GM23338 (cell line): ENCODE measurements around the gene CD44. TPM values are rescaled to one million over a fixed set of nuclear protein-coding genes. Genes with fewer than 3 reads are reported as not detected.
A peak's percentile ranks its signal among the peaks of the same experiment; 100 is the strongest.

Experiments used
- ATAC-seq: fragments of 200-7000 bp; cut with Tn5 transposase; 3 replicates; pipeline ENCODE4 v1.9.1; 2020
- DNase-seq: peaks from one replicate; pipeline ENCODE4 v3.0.0-alpha.2; 2015; ENCODE audit warnings: low spot score
- H2AFZ ChIP-seq: fragments of 200-600 bp; sonication (generic); 2 replicates; pipeline ENCODE4 v1.8.0; 2016; ENCODE audit warnings: antibody characterized with exemption, mild to moderate bottlenecking, moderate library complexity
- H3F3A ChIP-seq: fragments of 200-600 bp; sonication (generic); replicated peaks from 2 replicates; pipeline ENCODE4 v1.8.0; 2017; ENCODE audit warnings: antibody characterized with exemption, mixed run types, low read depth
- H3K27ac ChIP-seq: fragments of 200-600 bp; sonication (generic); 2 replicates; pipeline ENCODE4 v1.6.1; 2016; ENCODE audit warnings: low read depth
- H3K27me3 ChIP-seq: fragments of 200-600 bp; sonication (generic); 2 replicates; pipeline ENCODE4 v1.8.0; 2016; ENCODE audit warnings: mild to moderate bottlenecking, mixed run types, moderate library complexity; ENCODE audit not compliant: insufficient read depth
- H3K36me3 ChIP-seq: fragments of 200-600 bp; sonication (generic); 2 replicates; pipeline ENCODE4 v1.8.0; 2016; ENCODE audit warnings: mild to moderate bottlenecking; ENCODE audit not compliant: insufficient read depth
- H3K4me1 ChIP-seq: fragments of 200-600 bp; sonication (generic); 2 replicates; pipeline ENCODE4 v1.8.0; 2016; ENCODE audit warnings: mild to moderate bottlenecking, moderate library complexity; ENCODE audit not compliant: insufficient read depth
- H3K4me2 ChIP-seq: fragments of 200-600 bp; sonication (generic); 2 replicates; pipeline ENCODE4 v1.7.1; 2017; ENCODE audit warnings: mixed run types
- H3K4me3 ChIP-seq: fragments of 200-600 bp; sonication (generic); 2 replicates; pipeline ENCODE4 v1.6.1; 2016; ENCODE audit warnings: mixed run types
- H3K79me2 ChIP-seq: fragments of 200-600 bp; sonication (generic); replicated peaks from 2 replicates; pipeline ENCODE4 v1.8.0; 2017; ENCODE audit warnings: mild to moderate bottlenecking; ENCODE audit not compliant: insufficient read depth
- H3K9me2 ChIP-seq: fragments of 200-600 bp; sonication (generic); 2 replicates; pipeline ENCODE4 v1.8.0; 2017; ENCODE audit not compliant: insufficient read depth
- H4K20me1 ChIP-seq: fragments of 200-600 bp; sonication (generic); replicated peaks from 2 replicates; pipeline ENCODE4 v1.8.0; 2017; ENCODE audit warnings: mild to moderate bottlenecking; ENCODE audit not compliant: insufficient read depth
- H3K27ac Mint-ChIP-seq: 2 replicates; pipeline ENCODE4 v1.8.0; 2020; ENCODE audit warnings: inconsistent platforms, mild to moderate bottlenecking, moderate library complexity, mixed read lengths
- H3K27me3 Mint-ChIP-seq: 3 replicates; pipeline ENCODE4 v1.8.0; 2022; ENCODE audit warnings: low read depth, mild to moderate bottlenecking, moderate library complexity, mixed read lengths, inconsistent platforms; ENCODE audit not compliant: insufficient read depth, poor library complexity
- H3K36me3 Mint-ChIP-seq: 3 replicates; pipeline ENCODE4 v1.8.0; 2021; ENCODE audit warnings: low read depth, mild to moderate bottlenecking, inconsistent platforms, moderate library complexity, mixed read lengths
- H3K4me1 Mint-ChIP-seq: 3 replicates; pipeline ENCODE4 v1.8.0; 2020; ENCODE audit warnings: mild to moderate bottlenecking, inconsistent platforms, mixed read lengths
- H3K4me3 Mint-ChIP-seq: 3 replicates; pipeline ENCODE4 v1.8.0; 2021; ENCODE audit warnings: moderate library complexity, mild to moderate bottlenecking, inconsistent platforms, mixed read lengths
- H3K9me3 Mint-ChIP-seq: 3 replicates; pipeline ENCODE4 v1.8.0; 2020; ENCODE audit warnings: moderate library complexity, mild to moderate bottlenecking, inconsistent platforms, mixed read lengths
- CREB1 ChIP-seq: fragments of 250-450 bp; sonication (Bioruptor Pico); IDR thresholded peaks from 2 replicates; pipeline ENCODE4 v1.5.0; 2020; ENCODE audit warnings: low read depth, mild to moderate bottlenecking, moderate library complexity
- JUNB ChIP-seq: IDR thresholded peaks from one replicate; pipeline ENCODE4 v1.6.1; 2016; ENCODE audit warnings: antibody characterized with exemption; ENCODE audit not compliant: unreplicated experiment
- NANOG ChIP-seq: IDR thresholded peaks from 2 replicates; pipeline ENCODE4 v1.6.1; 2016; ENCODE audit warnings: antibody characterized with exemption, borderline replicate concordance
- ZNF331 ChIP-seq: fragments of 250-450 bp; sonication (Bioruptor Pico); IDR thresholded peaks from 2 replicates; pipeline ENCODE4 v1.5.0; 2020; ENCODE audit warnings: low read depth, mild to moderate bottlenecking, moderate library complexity
- ZNF462 ChIP-seq: fragments of 250-450 bp; sonication (Bioruptor Pico); IDR thresholded peaks from 2 replicates; pipeline ENCODE4 v1.5.0; 2020; ENCODE audit warnings: mild to moderate bottlenecking, moderate library complexity
- polyA plus RNA-seq: library from polyadenylated mRNA; unstranded; fragments of >200 nt; fragmentation: Nextera tagmentation; extraction: Ambion mirVana; gene quantifications from 2 replicates; pipeline ENCODE4 v1.2.1, GENCODE V29; 2016
- total RNA-seq: library from RNA; depleted of rRNA; stranded (reverse); fragments of >200 nt; shearing (Covaris generic); gene quantifications from 2 replicates; pipeline ENCODE4 v1.2.3, GENCODE V29; 2014

The CD44 gene
- total and polyA plus RNA-seq, 2 experiments from 2014 or later: 4.0 to 10.1 TPM

GRCh38 chr11:35173011-35173511, 34.1 kb downstream of the CD44 start:
- H3K27me3 ChIP-seq: no peaks in the 10 kb centered on the region
- Mint-ChIP-seq H3K27me3 (peaks cover 2% of the 10 kb centered on the region), H3K36me3 (no peaks in the 10 kb centered on the region), H3K4me1 (peaks cover 28% of the 10 kb centered on the region), H3K27ac (no peak overlapping the region), H3K4me3 (no peak overlapping the region), H3K9me3 (no peaks in the 10 kb centered on the region)
- peaks cover 31% of the 10 kb centered on the region for H3K4me1 ChIP-seq
- H2AFZ ChIP-seq: no peak overlapping the region
- H4K20me1 ChIP-seq: no peaks in the 10 kb centered on the region
- H3K27ac ChIP-seq: peak overlapping the region; percentile 24; the same call in 1 of the 2 replicates
- H3K4me3 ChIP-seq: no peak overlapping the region
- peaks cover 7% of the 10 kb centered on the region; the same call in 1 of the 2 replicates for H3K9me2 ChIP-seq
- no peak for TF ChIP-seq JUNB
- TF ChIP-seq CREB1 (CRISPR knock-in tag): no peak
- no peak for TF ChIP-seq ZNF462 (CRISPR knock-in tag)
- TF ChIP-seq ZNF331 (CRISPR knock-in tag): no peak
- no peak for TF ChIP-seq NANOG
- peak; percentile 32 for DNase-seq
- ATAC-seq: peak; percentile 84
- no peaks in the 10 kb centered on the region for H3K79me2 ChIP-seq
- no peaks in the 10 kb centered on the region for H3K36me3 ChIP-seq
- H3F3A ChIP-seq: no peaks in the 10 kb centered on the region
- peak overlapping the region; percentile 49; the same call in 1 of the 2 replicates for H3K4me2 ChIP-seq
